Nephron progenitor cell (in vitro differentiated cells): ENCODE data around the gene CASP12.

Experiments used
- DNase-seq: peaks from one replicate; pipeline ENCODE4 v3.0.0; 2021
- H3K27ac Mint-ChIP-seq: 2 replicates; pipeline ENCODE4 v1.8.0; 2021; ENCODE audit warnings: mild to moderate bottlenecking, moderate library complexity, mixed read lengths
- H3K27me3 Mint-ChIP-seq: 2 replicates; pipeline ENCODE4 v1.8.0; 2021; ENCODE audit warnings: mild to moderate bottlenecking, low read depth, mixed read lengths; ENCODE audit not compliant: poor library complexity
- H3K36me3 Mint-ChIP-seq: 2 replicates; pipeline ENCODE4 v1.8.0; 2021; ENCODE audit warnings: low read depth, mixed read lengths
- H3K4me1 Mint-ChIP-seq: 2 replicates; pipeline ENCODE4 v1.8.0; 2021; ENCODE audit warnings: mixed read lengths
- H3K4me3 Mint-ChIP-seq: 2 replicates; pipeline ENCODE4 v1.8.0; 2021; ENCODE audit warnings: mild to moderate bottlenecking, moderate library complexity, mixed read lengths
- H3K9me3 Mint-ChIP-seq: 2 replicates; pipeline ENCODE4 v1.8.0; 2021; ENCODE audit warnings: mild to moderate bottlenecking, moderate library complexity, mixed read lengths
- TF ChIP-seq, protein P1 (sequence below): fragments of 200-600 bp; sonication (generic); IDR thresholded peaks from 2 replicates; pipeline ENCODE4 v1.5.0; 2021; ENCODE audit warnings: antibody characterized with exemption

The CASP12 gene

DNA sequence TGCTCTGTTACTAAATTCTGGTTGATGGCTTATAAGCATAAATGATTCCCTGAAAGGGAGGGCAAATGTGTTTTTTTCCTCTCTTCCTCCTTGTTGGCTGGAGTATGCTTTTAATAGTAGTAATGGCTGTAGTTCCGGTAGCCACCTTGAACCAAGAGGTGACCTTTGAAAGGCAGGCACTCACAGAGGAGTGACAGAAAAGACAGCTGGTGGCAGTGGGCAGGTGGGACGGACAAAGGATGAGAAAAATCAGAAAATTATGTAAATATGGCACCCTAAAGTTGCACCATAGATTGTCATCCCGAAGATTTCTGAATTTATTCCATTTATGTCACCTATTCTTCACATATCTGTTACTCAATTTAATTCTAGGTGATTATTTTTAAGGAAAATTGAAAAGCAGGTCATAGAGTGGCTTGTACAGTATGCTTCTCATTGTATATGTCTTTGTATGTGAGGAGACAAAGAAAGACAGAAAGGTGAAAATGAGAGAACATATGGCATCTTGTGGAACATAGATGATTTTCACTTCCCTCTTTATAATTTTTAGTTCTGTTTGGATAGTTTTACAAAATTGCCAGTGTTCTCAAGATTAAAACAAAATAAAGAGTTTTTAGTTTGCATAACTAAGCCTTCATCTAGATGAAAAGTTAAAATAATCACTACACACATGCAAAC lies 17.0 kb downstream of the CASP12 start:
- TF ChIP-seq, protein P1, sequence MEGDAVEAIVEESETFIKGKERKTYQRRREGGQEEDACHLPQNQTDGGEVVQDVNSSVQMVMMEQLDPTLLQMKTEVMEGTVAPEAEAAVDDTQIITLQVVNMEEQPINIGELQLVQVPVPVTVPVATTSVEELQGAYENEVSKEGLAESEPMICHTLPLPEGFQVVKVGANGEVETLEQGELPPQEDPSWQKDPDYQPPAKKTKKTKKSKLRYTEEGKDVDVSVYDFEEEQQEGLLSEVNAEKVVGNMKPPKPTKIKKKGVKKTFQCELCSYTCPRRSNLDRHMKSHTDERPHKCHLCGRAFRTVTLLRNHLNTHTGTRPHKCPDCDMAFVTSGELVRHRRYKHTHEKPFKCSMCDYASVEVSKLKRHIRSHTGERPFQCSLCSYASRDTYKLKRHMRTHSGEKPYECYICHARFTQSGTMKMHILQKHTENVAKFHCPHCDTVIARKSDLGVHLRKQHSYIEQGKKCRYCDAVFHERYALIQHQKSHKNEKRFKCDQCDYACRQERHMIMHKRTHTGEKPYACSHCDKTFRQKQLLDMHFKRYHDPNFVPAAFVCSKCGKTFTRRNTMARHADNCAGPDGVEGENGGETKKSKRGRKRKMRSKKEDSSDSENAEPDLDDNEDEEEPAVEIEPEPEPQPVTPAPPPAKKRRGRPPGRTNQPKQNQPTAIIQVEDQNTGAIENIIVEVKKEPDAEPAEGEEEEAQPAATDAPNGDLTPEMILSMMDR, result no peak
- DNase-seq, result no peak
- no peak overlapping the region for H3K27ac Mint-ChIP-seq
- H3K27me3 Mint-ChIP-seq, result peaks cover 4% of the 10 kb centered on the region
- H3K4me1 Mint-ChIP-seq, result no peaks in the 10 kb centered on the region
- no peak overlapping the region for H3K4me3 Mint-ChIP-seq
- no peaks in the 10 kb centered on the region for H3K36me3 Mint-ChIP-seq
- no peaks in the 10 kb centered on the region for H3K9me3 Mint-ChIP-seq

DNA sequence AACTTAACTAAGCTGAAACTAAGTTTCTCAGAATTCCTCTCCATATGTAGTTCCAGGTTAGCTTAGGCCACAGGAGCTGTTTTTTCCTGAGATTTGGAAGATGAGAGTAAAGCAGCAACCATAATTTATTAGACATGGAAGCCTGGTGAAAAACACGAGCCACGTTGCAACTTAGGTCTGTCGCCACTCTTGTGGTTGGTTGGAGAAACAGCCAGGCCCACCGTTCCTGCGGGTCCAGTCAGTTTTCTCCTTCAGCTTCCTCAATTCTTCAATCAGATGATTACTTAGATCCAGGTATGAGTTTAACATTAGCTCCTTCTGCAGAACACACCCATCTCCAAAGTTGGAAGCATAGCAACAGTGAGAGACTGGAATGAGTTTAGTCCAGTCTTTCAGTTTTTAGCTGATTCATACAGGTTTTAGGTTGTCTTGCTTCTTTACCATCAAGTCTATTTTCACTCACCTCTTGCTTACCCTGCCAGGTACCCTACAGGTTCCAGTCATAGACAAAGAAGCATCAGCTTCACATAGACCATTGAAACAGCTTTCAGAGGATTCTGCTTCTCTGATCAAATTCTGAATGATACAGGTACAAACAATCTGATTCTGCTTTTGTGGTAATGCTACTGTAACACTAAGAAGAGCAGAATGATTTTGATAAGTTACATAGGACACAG lies 18.6 kb downstream of the CASP12 start:
- TF ChIP-seq, protein P1, result no peak
- Mint-ChIP-seq H3K36me3 (no peaks in the 10 kb centered on the region), H3K4me3 (no peak overlapping the region), H3K27ac (no peak overlapping the region), H3K9me3 (no peaks in the 10 kb centered on the region), H3K4me1 (no peaks in the 10 kb centered on the region), H3K27me3 (peaks cover 4% of the 10 kb centered on the region)
- no peak for DNase-seq

DNA sequence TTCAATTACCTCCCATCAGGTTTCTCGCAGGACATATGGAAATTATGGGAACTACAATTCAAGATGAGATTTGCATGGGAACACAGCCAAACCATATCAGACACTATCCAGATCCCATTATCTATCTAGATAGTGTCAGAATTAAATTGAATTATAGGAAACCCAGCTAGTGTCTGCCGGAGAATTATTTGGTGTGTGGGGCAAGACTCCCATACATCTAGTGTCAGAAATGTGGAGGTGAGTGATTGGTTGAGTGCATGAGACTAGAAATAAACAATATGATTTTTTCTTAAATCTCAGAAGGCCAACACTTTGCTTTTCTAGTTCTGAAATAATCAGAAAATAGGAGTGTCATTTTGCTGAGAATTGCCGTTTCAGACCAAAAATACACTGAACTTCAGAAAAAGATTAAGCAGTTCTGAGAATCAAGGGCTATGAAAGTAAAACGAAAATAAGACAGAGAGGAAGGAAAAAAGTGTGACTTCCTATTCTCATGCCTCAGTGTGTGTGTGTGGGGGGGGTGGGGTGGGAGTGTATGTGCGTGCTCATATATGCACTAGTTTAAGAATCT lies 21.3 kb downstream of the CASP12 start:
- Mint-ChIP-seq H3K4me3 (no peak overlapping the region), H3K9me3 (no peaks in the 10 kb centered on the region), H3K4me1 (no peaks in the 10 kb centered on the region), H3K27ac (no peak overlapping the region), H3K36me3 (no peaks in the 10 kb centered on the region), H3K27me3 (peaks cover 4% of the 10 kb centered on the region)
- no peak for DNase-seq
- TF ChIP-seq, protein P1, result no peak

DNA sequence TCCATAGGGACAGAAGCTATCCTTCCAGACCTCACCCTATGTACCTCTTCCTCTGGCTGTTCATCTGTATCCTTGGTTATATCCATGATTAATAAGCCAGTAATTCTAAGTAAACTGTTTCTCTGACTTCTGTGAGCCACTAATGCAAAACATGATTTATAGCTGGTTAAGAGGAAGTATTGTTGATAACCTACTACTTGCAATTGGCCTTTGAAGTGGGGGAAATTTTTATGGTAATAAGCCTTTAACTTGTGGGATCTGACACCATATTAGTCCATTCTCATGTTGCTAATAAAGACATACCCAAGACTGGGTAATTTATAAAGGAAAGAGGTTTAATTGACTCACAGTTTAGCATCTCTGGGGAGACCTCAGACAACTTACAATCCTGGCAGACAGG lies 21.9 kb downstream of the CASP12 start:
- H3K27ac Mint-ChIP-seq, result no peak overlapping the region
- TF ChIP-seq, protein P1, result no peak
- no peaks in the 10 kb centered on the region for H3K4me1 Mint-ChIP-seq

DNA sequence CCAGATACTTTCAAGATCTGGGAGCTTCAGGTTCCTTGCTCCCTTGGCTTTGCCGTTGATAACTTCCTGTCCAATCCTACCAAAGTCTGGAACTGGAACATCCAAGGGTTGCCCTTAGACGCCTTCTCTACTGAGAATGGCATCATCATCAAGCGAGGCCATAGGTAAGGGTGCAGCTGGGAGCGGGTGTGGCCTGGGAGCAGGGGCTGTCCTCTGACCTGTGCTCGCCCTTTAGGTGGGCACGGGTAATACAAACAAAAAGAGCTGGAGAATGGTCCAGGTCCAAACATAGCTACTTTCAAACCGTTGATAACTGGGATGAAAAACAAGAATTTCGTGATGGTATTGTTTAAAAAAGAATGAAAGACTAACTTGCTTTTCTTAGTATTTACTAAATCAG lies 25.0 kb downstream of the CASP12 start:
- DNase-seq, result no peak
- Mint-ChIP-seq H3K4me3 (no peak overlapping the region), H3K4me1 (no peaks in the 10 kb centered on the region), H3K9me3 (peaks cover 7% of the 10 kb centered on the region), H3K36me3 (no peaks in the 10 kb centered on the region), H3K27ac (no peak overlapping the region), H3K27me3 (no peaks in the 10 kb centered on the region)
- TF ChIP-seq, protein P1, result no peak

More for the DNA sequence above, 21.9 kb downstream of the CASP12 start:
- H3K9me3 Mint-ChIP-seq, result no peaks in the 10 kb centered on the region
- DNase-seq, result no peak
- peaks cover 4% of the 10 kb centered on the region for H3K27me3 Mint-ChIP-seq
- no peak overlapping the region for H3K4me3 Mint-ChIP-seq
- no peaks in the 10 kb centered on the region for H3K36me3 Mint-ChIP-seq
